GM18508 (cell line): ENCODE measurements around the gene PSMB1.

Experiments
- ATAC-seq: cut with Tn5 transposase; IDR thresholded peaks from one replicate; pipeline ENCODE4 v1.9.1; 2021; ENCODE audit warnings: moderate number of reproducible peaks; ENCODE audit not compliant: insufficient read depth, unreplicated experiment

The PSMB1 gene

GRCh38 chr6:170552765-170553533 lies at the start of gene PSMB1:
Gene PSMB1 (minus strand): TSS chr6:170553307. CDS start chr6:170553242, 65 bp downstream.
- peak; percentile 28 for ATAC-seq

- ATAC-seq: no peak
These were observed 44.2 kb upstream of the PSMB1 start for GRCh38 chr6:170597278-170597677.

DNA sequence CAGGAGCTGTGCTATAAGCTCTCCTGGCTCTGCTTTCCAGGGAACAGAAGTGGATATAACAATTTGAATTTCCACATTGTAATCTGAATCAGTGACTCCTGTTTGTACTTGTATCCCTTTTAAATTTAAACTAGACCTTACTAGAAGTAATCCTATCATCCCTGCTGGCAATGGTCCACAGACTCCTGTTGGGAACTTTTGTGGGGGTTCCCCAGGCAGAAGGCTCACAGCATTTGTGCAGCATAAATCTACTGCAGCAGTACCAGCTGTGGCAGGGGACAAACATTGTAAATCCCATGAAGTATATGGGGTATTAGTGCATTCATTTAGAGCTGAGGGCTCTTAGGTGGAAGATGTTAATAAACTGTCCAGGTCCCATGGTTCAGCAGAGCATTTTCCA lies 43.3 kb upstream of the PSMB1 start:
- no peak for ATAC-seq

DNA sequence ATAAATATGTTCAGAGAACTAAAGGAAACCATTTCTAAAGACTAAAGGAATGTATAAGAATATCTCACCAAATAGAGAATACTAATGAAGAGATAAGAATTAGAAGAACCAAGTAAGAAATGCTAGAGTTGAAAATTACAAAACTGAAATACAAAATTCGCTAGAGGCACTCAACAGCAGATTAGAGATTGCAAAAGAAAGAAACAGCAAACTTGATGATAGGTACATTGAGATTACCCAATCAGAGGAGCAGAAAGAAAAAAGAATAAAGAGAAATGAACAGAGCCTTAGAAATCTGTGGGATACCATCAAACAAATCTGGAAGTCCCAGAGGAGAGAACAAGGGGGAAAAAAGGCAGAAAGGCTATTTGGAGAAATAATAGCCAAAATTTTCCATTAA lies 37.6 kb upstream of the PSMB1 start:
- ATAC-seq: no peak

DNA sequence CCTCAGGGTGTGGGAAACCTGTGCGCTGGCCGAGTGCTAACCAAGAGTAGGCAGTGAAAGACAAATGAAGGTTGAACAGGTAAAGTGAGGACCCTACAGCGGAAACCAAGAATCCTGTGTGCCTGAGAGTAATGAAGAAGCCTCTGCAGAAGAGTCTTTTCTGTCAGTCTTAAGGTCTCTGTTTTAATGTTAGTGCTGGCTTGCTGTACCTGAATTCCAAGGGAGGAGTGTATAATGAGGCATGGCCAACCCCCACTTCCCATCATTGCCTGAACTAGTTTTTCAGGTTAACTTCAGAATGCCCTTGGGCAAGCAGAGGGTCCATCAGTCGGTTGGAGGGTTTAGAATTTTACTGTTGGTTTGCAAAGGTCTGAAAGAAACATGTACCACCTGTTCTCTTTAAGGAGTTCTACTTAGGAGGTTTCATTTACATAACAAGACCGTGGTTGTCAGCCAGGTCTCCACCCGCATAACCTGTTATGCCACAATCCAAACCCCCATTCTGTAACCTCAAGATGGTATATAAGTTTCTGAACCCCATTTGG lies 31.9 kb upstream of the PSMB1 start:
- ATAC-seq: peak; percentile 27

DNA sequence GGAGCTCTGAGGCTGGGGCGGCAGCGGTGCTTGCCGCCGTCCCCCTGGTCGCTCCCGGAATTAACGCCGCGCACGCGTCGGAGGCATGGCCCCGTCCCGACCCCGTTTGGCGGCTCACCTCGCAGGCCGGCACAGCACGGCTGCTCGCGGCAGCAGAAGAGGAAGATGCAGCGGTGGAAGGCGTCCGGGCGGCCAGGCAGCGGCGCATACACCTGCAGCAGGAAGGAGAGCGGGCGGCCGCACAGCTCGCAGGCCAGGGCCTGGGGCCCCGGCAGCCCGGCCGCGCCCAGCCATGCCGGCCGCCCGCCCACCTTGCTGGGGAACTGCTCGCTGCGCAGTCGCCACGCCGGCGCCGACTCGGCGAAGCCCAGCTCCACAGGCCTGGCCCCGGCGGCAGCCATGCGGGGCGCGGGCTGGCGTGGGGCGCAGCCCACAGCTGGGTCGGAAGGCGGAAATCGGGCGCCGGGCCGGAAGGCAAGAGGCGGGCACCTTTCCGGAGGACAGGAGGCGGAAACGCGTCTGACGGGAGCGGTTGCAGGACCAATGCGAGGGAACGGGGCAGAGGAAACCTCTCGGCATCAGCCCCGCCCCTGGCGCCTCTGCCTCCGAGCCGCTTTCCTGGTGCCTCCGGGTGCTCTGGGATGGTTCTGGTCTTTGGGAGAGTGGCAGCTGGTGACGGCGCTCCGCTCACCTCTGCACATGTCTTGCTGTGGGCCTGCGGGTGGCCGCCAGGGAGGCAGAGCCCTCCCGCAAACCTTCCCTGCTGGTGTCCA lies 31.3 kb upstream of the PSMB1 start, which contains the start of gene PDCD2:
Gene PDCD2, minus strand, starts transcription at position 457 of the 773 bp plus-strand sequence. Its CDS starts 56 bp downstream, at position 401.
- peak; percentile 95 for ATAC-seq

DNA sequence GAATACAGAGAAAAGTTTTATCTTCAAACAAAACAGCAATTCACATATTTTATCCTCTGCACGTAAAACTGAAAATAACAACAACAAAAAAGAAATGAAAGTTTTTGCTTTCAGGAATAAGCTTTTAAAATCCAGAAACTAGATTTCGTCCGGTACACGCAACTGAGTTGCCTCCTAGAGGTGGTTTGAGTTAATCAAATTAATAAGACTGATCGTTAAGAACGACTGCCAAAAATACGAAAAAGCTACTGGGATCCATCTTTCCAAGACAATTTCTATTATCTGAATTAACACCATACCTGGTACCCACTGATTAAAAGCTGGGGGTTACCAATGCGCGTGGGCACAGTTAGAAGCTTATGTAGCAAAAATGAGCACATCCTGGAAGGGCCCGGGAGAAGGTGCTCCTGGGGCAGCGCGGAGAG lies 30.7 kb upstream of the PSMB1 start:
- no peak for ATAC-seq

DNA sequence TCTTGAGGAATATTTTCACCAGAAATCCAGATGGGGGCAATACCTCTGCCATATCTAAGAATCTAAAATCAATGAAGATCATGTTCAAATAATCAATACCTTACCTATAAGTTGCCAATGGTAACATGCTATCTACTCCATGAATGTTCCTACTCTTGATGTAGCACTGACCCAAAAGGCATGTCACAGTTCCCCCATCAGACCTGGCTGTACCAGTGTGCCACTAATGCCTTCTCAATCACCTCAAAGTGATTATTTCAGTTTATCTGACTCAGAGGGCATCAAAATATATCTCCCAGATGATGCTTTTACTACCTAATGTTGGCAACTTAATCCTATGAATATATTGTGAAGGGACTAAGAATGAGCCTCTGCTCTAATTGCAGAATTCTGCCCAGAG lies 25.8 kb upstream of the PSMB1 start:
- ATAC-seq: no peak

GRCh38 chr6:170575250-170575649 lies 22.1 kb upstream of the PSMB1 start:
- ATAC-seq: no peak

GRCh38 chr6:170572704-170573466 lies 19.8 kb upstream of the PSMB1 start:
- ATAC-seq: no peak

DNA sequence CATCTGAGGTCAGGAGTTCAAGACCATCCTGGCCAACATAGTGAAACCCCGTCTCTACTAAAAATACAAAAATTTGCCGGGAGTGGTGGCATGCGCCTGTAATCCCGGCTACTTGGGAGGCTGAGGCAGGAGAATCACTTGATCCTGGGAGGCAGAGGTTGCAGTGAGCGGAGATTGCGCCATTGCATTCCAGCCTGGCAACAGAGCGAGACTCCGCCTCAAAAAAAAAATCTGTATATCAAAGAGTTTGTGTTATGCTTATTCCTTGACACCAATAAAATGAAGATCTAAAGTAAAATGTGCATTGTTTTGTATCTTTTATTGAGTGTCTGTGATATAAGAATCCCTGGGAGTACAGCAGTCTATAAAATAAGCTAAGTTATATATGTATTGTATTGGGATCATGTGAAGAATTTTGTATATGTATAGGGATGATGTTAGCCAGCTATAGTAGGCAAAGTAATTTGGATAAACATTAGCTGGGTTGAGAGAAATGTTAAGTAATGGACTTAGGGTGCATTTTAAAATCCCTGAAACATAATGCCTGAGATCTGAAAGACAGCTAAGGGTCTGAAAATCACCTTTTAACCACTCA lies 11.9 kb upstream of the PSMB1 start:
- no peak for ATAC-seq

- no peak for ATAC-seq
These were observed 8.4 kb upstream of the PSMB1 start for GRCh38 chr6:170561555-170561954.

GRCh38 chr6:170555305-170555704 lies 2.2 kb upstream of the PSMB1 start:
- ATAC-seq: no peak

DNA sequence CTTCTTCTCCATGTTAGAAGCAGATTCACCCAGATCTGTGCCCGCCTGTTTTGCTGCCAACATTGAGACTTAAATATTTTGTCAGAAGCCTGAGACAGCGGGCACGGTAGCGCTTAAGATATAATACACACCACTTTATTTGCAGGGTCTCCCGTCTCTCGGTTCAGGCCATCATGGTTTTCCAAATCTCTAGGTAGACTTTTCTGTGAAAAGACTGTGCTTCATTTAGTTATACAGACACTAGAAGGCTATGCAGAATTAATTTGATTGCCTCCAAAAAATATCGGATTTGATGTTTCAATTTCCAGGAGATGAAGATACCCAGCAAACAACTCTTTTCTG lies 1.7 kb upstream of the PSMB1 start:
- ATAC-seq: no peak

DNA sequence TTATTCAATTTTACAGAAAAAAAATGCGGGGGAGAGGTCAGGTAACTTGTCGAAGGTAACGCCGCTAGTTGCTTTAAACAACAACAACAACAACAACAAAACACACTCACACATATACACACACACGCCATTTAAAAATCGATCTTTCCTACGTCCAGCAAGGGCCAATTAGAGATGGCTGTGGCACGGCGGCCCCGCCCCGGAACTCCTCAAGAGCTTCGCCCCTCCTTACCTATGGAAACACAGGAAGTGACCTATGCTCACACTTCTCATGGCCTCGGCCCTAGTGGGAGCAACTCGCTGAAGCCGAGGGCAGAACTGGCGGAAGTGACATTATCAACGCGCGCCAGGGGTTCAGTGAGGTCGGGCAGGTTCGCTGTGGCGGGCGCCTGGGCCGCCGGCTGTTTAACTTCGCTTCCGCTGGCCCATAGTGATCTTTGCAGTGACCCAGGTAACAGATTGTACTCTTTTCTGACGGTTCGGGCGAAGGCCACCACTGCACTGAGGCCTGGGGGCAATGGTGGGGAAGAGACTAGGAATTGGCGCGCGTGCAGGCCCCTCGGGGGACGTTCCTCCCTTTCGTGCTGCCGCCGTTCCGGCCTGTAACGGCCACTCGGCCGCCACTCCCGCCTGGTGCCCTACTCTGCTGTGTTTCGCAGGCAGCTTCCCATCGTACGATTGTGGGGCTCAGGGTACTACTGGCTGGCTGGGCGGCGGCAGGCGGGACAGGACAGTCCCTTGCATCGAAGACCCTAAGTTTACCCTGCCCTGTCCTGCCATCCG lies 1.1 kb upstream of the PSMB1 start, which contains the start of gene TBP:
Gene TBP, plus strand, starts transcription at position 357 of the 783 bp plus-strand sequence. CDS start 2,661 bp downstream, outside the sequence.
- peak; percentile 98 for ATAC-seq

DNA sequence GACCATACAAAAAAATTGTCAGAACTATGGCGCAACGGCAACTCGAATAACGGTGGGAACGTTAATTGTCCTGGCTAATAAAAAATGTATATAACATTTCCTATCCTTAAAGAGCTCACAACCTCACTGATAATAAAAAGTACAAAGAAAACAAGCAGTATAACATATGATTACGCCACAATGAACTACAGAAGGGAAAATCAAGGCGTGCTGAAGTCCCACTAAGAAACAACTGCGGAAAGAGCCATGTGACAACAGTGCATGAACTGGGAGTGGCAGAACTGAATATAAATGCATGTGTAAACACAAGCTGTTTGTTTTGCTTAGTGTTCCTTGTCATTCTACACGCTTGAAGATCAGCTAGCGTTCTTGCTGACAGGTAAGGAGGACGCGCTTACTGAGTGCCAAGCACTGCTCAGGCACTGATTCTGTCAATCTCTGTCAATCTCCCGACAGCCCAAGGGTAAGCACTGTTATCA lies 466 bp upstream of the PSMB1 start:
- peak; percentile 13 for ATAC-seq

GRCh38 chr6:170545405-170545804 lies 7.7 kb downstream of the PSMB1 start:
- ATAC-seq: no peak

DNA sequence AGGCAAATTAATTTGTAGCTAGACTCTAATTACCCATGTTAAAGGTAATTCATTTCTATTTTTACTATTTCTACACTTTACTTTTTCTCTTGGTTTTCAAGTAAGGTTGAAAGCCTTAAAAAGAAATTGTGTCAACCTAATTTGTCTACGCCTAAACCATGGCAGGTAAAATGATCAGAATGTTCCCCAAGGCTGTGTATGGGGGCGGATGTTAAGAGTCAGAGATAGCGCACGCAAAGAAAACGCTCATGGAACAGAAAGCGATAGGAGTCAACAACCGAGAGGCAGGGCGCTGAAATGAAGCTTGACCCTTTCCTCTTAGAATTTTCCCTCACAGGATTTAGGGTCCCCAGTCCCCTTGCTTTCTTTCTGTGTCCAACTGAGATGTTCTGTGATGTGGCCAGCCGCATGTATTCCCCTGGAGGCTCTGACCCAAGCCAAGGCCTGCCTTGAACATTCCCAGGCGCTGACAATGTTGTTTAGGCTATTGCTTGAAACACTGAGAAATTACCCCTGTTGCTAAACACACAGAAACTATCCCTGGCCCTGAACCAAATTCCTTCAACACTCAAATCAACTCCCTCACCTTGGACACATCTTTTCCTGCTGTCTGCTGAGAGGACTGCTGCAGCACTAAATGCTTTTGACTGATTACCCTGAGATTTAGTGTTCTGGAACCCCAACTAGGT lies 10.9 kb downstream of the PSMB1 start:
- no peak for ATAC-seq

GRCh38 chr6:170537329-170537728 lies 15.8 kb downstream of the PSMB1 start:
- ATAC-seq: no peak
